HG03103 (cell line): ENCODE results near the gene GIPC3.

Source experiments
- ATAC-seq: cut with Tn5 transposase; IDR thresholded peaks from one replicate; pipeline ENCODE4 v1.9.1; 2021; ENCODE audit warnings: low read depth; ENCODE audit not compliant: unreplicated experiment

GIPC3 gene

DNA sequence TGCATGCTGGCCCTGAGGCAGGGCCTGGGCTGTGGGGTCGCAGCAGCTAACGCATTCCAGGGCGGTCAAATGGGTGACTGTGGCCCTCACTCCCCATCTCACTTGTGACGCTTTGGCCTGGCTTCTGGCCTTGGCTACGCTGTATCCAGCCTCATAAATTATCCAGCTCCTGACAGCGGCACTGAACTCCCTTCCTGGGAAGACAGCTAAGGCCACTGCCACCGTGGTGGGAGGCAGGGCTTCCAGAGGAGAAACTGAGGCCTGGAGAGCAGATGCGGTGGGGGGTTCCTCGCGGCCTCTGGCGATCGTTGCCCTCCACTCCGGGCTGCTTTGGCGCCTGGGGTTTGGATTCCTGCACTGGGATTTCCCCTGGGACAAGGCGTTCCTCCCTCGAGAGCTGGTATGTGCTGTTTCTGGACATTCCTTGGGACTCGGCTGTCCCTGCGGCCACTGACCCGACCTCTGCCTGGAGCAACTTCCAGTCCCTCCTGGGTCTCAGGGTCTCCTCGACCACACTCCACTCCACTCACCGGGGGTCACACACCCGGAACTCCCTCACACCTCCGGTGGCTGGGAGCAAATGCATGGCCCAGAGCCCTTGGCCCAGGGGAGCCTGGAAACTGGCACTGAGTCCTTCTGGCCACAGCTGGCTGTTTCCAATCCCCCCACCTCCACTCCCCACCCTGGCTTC is 18.0 kb downstream of the GIPC3 start:
- no peak for ATAC-seq

DNA sequence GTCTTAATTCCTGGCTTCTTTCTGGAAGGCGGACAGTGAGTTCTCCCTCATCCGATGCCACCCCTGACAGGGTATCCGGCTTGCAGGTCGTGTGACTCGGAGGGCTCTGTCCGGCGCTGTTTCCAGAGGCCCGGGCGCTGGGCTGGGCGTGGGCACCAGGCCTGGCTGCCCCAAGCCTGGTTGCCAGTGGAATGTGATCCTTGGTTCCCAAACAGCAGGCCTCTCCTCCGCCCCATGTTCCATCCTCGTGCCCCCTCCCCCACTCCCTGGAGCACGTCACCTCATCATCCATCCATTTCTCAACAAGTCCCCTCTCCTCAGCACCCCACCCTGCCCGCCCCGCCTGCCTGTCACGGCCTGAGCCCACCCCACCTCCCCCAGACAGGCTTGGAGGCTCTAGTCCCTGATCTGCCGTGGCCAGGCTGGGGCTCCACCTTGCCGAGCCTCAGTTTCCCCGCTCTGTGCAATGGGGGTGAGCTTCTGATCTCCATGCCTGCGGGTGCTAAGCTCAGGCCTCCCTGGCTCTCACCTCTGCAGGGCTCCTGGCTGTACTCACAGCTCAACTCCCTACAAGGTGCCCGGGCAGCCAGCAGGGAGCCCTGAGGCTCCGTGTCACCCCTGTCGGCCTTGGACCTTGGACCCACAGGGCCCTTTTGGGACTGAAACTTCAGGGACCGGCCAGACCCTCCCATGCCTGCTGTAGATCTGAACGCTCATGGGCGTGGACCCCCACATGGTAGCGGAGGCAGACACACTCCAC is 19.1 kb downstream of the GIPC3 start:
- ATAC-seq, result no peak

- no peak for ATAC-seq
Measured at GRCh38 chr19:3604987-3605343, 19.7 kb downstream of the GIPC3 start.

- no peak for ATAC-seq
Measured at GRCh38 chr19:3605361-3605760, 20.1 kb downstream of the GIPC3 start.

- no peak for ATAC-seq
Measured at GRCh38 chr19:3605770-3606169, 20.5 kb downstream of the GIPC3 start.

DNA sequence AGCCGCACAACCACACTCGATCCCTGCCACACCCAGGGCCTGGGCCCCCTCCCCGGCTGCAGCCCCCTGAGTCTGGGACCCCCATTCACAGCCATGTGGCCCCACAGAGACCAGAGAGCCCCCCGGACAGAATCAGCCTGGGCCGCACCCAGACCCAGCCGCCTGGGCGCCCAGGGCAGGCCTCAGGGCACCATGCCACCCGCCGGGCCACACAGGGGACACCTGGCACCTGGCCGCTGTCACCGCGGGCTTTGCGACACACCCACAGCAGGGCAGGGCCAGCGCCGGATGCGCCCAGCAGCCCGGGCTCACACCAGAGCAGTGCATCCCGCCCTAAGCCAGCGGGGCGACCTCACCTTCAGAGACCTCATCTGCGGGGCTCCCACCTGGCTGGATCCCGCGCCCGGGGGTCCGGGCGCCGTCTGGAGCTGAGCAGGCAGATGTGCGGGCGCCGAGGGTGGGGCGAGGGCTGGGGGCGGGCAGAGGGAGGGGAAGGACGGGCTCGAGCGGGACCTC is 21.0 kb downstream of the GIPC3 start:
- ATAC-seq, result no peak

DNA sequence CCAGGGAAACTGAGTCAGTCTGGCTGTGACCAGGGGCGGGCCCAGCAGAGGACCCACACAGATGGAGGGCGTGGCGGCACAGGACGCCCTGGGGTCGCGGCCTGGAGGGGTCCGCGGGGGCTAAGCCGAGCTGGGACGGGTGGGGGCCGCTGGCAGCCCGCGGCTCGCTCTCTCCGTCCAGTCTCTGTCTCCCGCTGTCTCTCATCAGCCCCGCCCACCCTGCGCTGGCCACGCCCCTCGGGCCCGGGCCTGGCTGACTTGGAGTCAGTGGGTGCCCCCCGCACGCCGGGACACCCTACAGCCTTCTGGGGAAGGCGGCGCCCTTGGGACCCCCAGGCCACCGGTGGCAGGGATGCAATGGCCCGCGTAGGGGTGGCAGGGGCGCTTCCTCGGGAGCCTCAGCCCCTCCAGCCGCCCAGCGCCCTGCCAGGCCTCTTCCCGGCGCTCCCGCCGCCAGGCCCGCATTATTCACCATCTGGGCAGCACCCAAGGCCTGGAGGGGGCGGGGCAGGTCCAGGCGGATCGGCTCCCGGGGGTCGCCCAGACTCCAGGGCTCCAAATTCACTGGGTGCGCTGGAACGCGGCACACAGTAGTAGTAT is 21.5 kb downstream of the GIPC3 start, which contains the start of gene TBXA2R:
Gene TBXA2R (minus strand): TSS at position 186 of the 600 bp plus-strand sequence. CDS start 6,241 bp downstream, outside the sequence.
- ATAC-seq, result no peak

DNA sequence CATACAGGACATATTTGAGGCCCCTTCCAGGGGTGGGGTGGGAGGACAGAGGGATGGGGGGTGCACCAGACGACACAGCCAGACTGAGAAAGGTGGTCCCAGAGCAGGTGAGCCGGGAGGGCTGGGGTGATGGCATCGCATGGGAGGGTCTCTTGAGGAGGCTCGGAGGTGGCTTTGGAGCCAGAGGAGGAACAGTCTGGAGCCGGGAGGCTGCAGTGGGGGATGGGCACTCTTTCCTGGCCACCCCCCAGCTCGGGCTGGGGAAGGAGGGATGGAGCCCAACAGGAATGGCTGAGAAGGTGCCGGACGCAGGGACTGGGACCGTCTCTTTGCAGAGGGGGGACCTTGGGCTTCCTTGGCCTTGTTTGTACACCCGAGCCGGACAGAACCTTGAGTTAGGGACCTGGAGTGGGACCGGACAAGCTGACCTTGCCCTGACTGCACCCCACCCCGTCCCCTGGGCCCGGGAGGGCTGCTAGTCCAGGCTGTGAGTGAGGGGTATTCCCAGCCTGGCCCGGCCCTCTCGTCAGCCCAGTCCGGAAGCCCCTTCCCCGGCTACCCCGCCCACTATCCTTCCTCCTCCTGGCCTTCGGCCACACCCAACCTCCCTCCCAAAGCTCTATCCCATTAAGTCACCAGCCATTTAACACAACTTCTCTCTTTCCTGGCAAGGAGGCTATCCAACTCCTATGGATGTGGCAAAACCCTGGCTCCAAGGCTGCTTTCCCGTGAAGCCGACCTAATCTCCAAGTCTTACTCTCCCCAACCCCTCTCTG is 22.2 kb downstream of the GIPC3 start:
- ATAC-seq, result no peak

- no peak for ATAC-seq
Measured at GRCh38 chr19:3608079-3608641, 22.9 kb downstream of the GIPC3 start.

- ATAC-seq, result no peak
Measured at GRCh38 chr19:3608750-3609322, 23.6 kb downstream of the GIPC3 start.

GRCh38 chr19:3609779-3610719 is 24.8 kb downstream of the GIPC3 start:
- ATAC-seq, result no peak

DNA sequence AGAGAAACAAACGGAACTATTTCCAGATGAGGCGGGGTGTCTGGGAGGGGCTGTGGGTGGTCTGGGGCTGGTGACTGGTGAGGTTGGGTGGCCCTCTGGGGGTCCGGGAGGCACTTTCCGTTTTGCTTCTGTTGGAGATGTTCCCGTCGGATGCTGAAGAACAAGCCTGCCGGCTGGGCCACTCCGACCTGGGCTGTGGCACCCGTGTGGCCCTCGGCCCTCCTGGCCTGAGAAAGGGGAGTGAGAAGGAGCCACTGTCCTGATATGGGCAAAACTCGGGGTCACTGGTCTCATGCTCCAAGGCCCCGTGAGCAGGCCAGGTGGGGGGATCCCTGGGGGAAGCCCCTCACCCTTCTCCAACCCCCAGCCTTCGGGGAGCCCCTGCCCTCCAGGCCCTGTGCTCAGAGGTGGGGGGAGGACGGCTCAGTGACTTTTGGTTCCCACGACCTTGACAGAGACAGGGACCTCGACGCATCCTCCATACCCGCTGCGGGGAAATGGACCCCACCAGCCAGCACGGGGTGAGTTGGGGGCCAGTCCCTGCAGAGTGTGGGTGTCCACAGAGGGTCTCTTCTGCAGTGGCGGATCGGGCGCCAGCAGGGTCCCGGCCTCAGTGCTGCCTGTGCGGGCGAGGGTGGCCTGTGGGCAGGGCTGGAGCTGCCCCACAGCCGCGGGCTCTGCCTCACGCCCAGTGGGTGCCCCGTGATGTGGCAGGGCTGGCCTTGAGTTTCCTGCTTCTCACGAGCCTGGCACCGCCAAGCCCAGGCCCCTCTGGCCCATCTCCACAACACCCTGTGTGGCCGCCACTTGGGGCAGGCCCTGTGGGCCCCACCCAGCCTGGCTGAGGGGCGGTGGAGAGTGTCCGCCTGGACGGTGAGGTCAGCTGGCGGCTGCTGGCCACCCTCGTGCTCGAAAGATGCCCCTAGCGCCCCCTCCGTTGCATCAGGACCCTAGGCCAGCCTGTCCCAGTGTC is 25.8 kb downstream of the GIPC3 start:
- ATAC-seq, result no peak

- ATAC-seq, result no peak
Measured at GRCh38 chr19:3611841-3612240, 26.6 kb downstream of the GIPC3 start.

- no peak for ATAC-seq
Measured at GRCh38 chr19:3612330-3612729, 27.1 kb downstream of the GIPC3 start.

DNA sequence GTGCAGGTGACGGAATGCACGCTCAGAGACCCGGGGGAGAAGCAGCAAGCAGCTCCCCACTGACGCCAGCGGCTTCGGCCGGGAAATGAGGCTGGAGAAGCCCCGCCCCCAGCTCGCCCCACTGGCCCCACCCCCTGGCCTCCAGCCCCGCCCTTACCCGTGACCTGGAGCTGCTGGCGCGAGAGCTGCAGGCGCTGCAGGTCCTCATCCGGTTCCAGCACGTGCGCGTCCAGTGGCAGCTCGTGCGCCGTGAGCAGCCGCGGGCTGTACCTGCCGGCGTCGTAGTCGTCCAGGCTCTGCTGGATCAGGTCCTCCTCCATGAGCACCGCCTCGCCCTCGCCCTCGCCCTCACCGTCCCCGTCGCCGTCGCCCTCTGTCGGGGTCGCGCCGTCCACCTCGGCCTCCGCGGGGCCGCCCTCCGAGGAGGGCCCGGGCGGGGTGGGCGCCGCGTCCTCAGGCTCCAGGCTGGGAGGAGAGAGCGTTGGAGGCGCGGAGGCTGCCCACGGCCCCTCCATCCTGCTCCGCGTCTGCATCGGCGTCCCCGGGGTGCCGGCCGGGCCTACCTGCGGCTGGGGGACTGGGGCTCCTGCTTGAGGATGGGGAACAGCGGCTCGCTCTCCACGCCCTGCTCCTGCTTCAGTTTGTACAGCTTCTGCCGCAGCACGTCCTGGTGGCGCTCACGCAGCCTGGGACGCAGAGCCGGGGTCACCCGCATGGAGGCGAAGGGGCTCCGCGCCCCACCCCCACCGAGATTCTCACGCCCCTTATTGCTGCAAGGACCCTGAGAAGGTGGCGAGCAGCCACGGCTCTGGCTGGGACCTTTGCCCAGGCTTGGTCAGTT is 27.8 kb downstream of the GIPC3 start:
- no peak for ATAC-seq

DNA sequence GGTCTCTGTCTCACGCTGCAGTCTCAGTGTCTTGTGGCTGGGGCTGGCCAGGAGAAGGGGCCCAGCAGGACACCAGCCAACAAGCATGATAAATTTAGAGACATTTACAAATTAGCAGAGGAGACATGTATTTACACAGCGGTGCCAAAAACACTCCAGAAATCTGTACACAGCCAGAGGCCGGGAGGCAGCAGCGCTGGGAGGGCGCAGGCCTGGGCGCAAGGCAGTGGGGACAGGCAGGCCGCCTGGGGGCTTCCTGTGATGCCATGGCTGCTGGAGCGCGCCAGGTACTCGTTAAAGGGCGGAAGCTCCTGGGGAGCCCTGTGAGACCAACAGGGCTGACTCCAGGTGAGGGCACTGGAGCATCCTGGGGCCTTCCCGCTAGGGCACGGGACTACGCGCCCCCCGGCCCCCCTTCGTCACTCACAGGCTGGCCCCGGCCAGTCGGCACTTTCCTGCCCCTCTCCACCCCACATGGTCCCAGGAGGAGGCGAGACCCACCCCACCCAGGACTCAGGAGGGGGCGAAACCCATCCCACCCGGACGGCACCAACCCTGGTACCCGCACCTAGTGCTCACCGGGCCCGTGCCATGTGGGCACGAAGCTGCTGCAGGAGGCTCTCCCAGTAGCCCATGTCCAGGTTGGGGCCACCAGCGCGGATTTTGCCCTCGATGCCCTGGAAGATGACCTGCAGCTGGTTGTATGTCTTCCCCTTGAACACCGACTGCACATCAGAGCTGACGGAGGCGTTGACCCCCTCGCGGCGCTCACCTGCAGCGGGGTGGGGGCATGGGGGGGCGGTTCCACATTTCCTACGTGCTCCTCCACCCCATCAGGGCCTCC is 28.8 kb downstream of the GIPC3 start:
- ATAC-seq, result no peak
